GF-D8 (cell line): ENCODE data around the gene SHD.
"Not testable (repeated sequence)": the region's sequence is repeated elsewhere in the genome, so short reads cannot be mapped to it uniquely, and the experiment has no call there.

Experiments
- DNase-seq: peaks from one replicate; lab custom pipeline; 2025; lab: John Stamatoyannopoulos, UW

Gene SHD, protein sequence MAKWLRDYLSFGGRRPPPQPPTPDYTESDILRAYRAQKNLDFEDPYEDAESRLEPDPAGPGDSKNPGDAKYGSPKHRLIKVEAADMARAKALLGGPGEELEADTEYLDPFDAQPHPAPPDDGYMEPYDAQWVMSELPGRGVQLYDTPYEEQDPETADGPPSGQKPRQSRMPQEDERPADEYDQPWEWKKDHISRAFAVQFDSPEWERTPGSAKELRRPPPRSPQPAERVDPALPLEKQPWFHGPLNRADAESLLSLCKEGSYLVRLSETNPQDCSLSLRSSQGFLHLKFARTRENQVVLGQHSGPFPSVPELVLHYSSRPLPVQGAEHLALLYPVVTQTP

DNA sequence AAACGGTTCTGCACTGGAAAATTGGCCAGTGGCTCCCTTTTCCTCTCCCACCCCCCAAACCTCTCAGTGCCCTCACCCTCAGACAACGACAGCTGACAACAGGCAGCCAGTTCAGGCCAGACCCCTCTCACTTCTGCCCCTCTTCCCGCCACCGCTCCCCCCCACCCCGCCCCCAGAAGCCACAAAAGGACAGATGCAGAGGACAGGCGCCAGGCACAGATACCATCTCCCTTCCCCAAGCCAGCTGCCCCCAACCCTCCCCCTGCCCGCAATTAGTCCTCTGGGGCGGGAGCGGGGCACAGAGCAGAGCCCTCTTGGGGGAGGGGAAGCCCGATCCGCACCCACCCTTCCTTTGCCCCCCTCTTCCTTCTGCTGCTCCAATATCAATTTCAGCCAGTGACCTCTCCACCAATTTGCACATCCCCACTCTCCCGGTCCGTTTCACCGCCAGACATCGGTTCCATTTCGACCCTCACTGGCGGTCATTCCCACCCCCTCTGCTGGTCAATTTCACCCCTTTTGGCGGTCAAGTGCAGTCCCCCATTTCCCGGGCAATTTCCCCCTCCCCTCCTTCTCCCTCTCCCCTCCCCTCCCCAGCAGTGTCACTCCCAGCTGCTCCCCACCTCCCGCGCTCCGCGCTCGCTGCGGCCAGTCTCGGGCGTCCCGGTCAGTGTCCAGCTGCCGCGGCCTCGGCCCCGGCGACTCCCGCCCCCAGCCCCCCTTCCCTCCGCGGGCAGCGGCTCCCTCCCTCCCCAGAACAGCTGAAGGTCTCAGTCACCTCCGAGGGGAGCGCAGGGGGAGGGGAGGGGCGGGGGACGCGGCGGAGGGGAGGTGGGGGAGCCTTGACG lies at the start of gene SHD:
TSS of gene SHD (plus strand) at position 848 of the 848 bp plus-strand sequence. CDS start 798 bp downstream, outside the sequence.
- DNase-seq: no peak

- DNase-seq: not testable (repeated sequence)
These were observed 48.8 kb upstream of the SHD start for GRCh38 chr19:4230237-4230636.

DNA sequence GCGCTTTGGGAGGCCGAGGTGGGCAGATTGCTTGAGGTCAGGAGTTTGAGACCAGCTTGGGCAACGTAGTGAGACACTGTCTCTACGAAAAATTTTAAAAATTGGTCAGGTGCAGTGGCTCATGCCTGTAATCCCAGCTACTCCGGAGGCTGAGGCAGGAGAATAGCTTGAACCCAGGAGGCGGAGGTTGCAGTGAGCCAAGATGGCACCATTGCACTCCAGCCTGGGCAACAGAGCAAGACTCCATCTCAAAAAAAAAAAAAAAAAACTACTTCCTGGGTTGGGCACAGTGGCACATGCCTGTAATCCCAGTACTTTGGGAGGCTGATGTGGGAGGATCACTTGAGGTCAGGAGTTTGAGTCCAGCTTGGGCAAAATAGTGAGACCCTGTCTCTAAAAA lies 47.5 kb upstream of the SHD start:
- DNase-seq: not testable (repeated sequence)

DNA sequence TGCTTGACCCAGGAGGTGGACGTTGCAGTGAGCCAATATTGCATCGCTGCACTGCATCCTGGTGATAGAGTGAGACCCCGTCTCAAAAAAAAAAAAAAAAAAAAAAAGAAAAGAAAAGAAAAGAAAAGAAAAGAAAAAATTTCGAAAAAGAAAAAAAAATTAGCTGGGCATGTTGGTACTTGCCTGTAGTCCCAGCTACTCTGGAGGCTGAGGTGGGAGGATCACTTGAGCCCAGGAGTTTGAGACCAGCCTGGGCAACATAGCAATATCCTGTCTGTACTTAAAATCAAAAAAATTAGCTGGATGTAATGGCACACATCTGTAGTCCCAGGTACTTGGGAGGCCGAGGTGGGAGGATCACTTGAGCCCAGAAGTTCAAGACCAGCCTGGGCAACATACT lies 46.9 kb upstream of the SHD start:
- not testable (repeated sequence) for DNase-seq

- DNase-seq: no peak
These were observed 46.3 kb upstream of the SHD start for GRCh38 chr19:4232614-4233281.

DNA sequence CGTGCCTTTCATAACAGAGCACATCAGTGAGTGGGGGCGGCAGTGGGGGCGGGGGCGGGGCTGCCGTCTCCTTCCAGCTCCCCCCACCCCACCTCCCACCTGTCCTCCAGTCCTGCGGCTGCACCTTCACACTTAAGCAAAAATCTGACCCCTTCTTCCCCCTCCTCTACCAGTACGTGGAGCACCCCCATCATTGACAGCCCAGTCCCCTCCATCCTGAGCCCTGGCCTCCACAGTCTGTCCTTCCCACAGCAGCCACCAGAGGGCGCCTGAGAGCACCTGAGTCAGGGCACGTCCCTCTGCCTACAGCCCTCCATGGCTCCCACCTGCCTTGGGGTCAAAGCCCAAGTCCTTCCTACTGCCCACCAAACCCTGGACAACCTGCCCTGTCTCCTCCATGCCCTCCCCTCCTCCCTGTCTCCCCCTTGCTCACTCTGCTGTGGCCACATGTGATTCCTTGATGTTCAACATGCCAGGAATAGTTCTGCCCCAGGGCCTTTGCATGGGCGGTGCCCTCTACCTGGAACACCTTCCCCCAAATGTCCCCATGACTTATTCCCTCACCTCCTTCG lies 45.7 kb upstream of the SHD start:
- DNase-seq: no peak

- DNase-seq: no peak
These were observed 44.8 kb upstream of the SHD start for GRCh38 chr19:4234142-4234861.

DNA sequence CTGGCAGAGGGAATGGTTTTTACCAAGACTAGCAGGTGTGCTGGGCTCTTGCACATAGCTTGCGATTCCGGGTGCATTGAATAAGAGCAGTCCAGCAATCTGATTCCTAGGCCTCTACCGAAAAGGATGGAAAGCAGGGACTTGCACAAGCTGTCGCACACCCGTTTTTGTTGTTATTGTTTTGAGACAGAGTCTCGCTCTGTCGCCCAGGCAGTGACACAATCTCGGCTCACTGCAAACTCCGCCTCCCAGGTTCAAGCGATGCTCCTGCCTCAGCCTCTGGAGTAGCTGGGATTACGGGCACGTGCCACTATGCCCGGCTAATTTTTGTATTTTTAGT lies 44.2 kb upstream of the SHD start:
- DNase-seq: no peak

DNA sequence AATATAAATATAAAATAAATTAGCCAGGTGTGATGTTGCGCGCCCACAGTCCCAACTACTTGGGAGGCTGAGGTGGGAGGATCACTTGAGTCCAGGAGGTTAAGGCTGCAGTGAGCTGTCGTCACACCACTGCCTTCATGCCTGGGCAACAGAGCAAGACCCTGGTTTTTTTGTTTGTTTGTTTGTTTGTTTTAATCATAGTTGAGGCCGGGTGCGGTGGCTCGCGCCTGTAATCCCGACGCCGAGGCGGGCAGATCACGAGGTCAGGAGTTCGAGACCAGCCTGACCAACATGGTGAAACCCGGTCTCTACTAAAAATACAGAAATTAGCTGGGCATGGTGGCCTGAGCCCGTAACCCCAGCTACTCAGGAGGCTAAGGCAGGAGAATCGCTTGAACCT lies 41.6 kb upstream of the SHD start:
- DNase-seq: not testable (repeated sequence)

DNA sequence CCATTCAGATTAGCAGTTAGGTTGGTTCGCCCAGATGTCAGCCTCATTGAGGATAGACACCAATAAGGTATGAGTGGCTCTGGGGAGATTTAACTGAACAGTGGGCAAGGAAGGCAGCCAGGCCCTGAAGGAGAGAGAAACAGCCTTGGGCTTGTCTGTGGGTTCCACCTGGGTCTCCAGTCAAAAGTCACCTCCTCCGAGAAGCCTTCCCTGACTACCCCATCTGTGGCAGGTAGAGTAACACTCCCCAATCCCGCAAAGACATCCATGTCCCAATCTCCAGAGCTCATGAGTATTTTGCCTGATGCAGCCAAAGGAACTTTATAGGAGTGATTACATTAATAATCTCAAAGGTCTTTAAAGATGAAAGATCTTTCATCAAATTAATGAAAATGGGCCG lies 40.2 kb upstream of the SHD start:
- no peak for DNase-seq

- no peak for DNase-seq
These were observed 37.1 kb upstream of the SHD start for GRCh38 chr19:4241824-4242430.

DNA sequence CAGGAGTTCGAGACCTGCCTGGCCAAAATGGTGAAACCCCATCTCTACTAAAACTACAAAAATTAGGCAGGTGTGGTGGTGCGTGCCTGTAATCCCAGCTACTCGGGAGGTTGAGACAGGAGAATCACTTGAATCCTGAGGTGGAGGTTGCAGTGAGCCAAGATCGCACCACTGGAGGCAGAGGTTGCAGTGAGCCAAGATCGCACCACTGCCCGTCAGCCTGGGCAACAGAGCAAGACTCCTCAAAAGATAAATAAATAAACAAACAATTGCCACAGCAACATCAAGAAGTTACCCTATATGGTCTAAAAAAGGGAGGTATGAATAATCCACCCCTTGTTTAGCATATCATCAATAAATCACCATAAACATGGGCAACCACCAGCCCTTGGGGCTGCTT lies 33.1 kb upstream of the SHD start:
- DNase-seq: not testable (repeated sequence)

GRCh38 chr19:4246767-4247593 lies 32.1 kb upstream of the SHD start, which contains the start of gene YJU2:
TSS of gene YJU2 (plus strand) at chr19:4247080. CDS start at chr19:4247147, 67 bp downstream.
- DNase-seq: peak; percentile 96

DNA sequence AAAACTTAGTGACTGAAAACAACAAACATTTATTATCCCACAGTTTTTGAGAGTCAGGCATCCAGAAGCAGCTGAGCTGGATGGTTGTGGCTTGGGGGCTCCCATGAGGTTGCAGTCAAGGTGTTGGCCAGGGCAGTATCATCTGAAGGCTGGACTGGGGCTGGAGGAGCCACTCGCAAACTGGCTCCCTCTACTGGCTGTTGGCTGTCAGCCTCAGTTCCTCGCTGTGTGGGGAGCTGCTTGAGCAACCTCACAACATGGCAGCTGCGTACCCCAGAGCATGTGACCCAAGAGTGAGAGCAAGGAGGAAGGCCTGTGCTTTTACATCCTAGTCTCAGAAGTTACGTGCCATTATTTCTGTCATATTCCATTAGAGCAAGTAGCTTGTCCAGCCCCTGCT lies 22.5 kb upstream of the SHD start:
- DNase-seq: no peak

- DNase-seq: no peak
These were observed 22.0 kb upstream of the SHD start for GRCh38 chr19:4257025-4257424.

DNA sequence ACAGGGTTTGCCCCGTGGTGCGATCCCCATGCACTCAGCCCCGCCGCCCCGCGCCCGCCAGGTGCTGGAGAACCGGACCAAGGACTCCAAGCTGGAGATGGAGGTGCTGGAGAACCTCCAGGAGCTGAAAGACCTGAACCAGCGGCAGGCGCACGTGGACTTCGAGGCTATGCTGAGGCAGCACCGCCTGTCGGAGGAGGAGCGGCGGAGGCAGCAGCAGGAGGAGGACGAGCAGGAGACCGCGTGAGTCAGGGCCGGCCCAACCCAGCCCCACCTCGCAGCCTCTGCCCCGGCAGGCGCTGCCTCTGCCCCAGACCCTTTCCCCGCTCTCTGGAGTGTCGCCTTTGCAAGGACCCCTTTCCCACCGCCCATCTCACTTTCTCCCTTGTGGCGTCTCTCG lies 20.9 kb upstream of the SHD start:
- DNase-seq: no peak

GRCh38 chr19:4260613-4261191 lies 18.4 kb upstream of the SHD start:
- peak; percentile 8 for DNase-seq

DNA sequence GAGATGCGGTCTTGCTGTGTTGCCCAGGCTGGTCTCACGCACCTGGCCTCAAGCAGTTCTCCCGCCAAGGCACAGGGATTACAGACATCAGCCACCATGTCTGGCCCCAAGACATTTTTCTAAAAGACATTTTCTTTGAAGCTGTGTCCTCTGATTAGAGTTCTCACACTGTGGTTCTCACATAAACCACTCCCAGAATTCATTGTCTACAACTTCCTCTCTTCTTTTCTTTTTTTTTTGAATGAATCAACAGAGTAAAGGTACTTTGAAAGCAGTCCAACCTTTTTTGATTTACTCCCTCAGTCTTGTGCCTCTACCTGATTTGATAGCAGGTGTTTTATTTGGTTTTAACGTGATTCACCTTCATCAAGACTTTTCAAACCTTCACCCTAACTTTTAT lies 14.3 kb upstream of the SHD start:
- DNase-seq: no peak

- no peak for DNase-seq
These were observed 12.6 kb upstream of the SHD start for GRCh38 chr19:4266253-4267000.
